Liver (tissue), 4 donors: Measurements from ENCODE around the gene CASTOR2. TPM values are rescaled to one million over a fixed set of nuclear protein-coding genes. Genes with fewer than 3 reads are reported as not detected.

Source experiments
- polyA plus RNA-seq, 2 donors: library from polyadenylated mRNA; stranded (reverse) in 1 of 2; unstranded in 1 of 2; fragments of 200-250 nt in 1 of 2; fragments of >200 nt in 1 of 2; fragmentation: Nextera tagmentation in 1 of 2; extraction: Ambion mirVana in 1 of 2; gene quantifications; one replicate each; pipeline versions ENCODE4 v1.2.1 to v1.2.3, GENCODE V29; 2013 to 2015
- total RNA-seq, 2 donors: library from RNA; depleted of rRNA; stranded (reverse); fragments of >200 nt; gene quantifications; one replicate each; pipeline ENCODE4 v1.2.3, GENCODE V29; 2014
- donor health status: healthy.
- donor health status: healthy.
- donor health status: healthy.

CASTOR2 gene
- total and polyA plus RNA-seq, 4 donors = 0.17 to 5.0 (median 1.4) TPM

Other genes starting within 250 kb of the CASTOR2 start
- 1 to 10 TPM; 2.0 to 2.3 TPM for gene NCF1, start 190.7 kb upstream of the CASTOR2 start, total RNA-seq
- gene NCF1, start 190.7 kb upstream of the CASTOR2 start, polyA plus RNA-seq = 1 to 10 TPM; 2.1 to 3.0 TPM
- gene GTF2IRD2, start 113.1 kb upstream of the CASTOR2 start, total RNA-seq = 10 to 100 TPM in 1 of 2 donors, 1 to 10 TPM in 1; 2.3 to 10.7 TPM
- 10 to 100 TPM in 1 of 2 donors, 1 to 10 TPM in 1; 3.4 to 22.8 TPM for gene GTF2IRD2, start 113.1 kb upstream of the CASTOR2 start, polyA plus RNA-seq
- 10 to 100 TPM; 21.8 to 45.0 TPM for gene RCC1L, start 109.1 kb downstream of the CASTOR2 start, total RNA-seq
- 10 to 100 TPM; 18.2 to 38.1 TPM for gene RCC1L, start 109.1 kb downstream of the CASTOR2 start, polyA plus RNA-seq
- 10 to 100 TPM; 12.4 to 24.8 TPM for gene GTF2IRD2B, start 127.9 kb downstream of the CASTOR2 start, total RNA-seq
- gene GTF2IRD2B, start 127.9 kb downstream of the CASTOR2 start, polyA plus RNA-seq = 10 to 100 TPM in 1 of 2 donors, 1 to 10 TPM in 1; 7.1 to 26.7 TPM